ENCODE measurements around the gene RGN. TPM values are rescaled to one million over a fixed set of nuclear protein-coding genes. Genes with fewer than 3 reads are reported as not detected.

Gene RGN
- total RNA-seq (2022): 0.42 TPM in 1 of 2 replicates, not detected in the other
- percentile 27 among the genes with signal in this experiment for Bru-seq, nascent RNA
- percentile 27 among the genes with signal in this experiment for BruChase-seq, experiment 1, labeled RNA remaining after a 6-hour chase
- percentile 29 among the genes with signal in this experiment for BruChase-seq, experiment 2, labeled RNA remaining after a 2-hour chase
- long read RNA-seq: 0 reads

GRCh38 chrX:47078129-47079043 lies at the start of gene RGN:
Gene RGN, plus strand, starts transcription at chrX:47078443. Its CDS starts 2,702 bp downstream, at chrX:47081145.
- TF ChIP-seq, protein P1, sequence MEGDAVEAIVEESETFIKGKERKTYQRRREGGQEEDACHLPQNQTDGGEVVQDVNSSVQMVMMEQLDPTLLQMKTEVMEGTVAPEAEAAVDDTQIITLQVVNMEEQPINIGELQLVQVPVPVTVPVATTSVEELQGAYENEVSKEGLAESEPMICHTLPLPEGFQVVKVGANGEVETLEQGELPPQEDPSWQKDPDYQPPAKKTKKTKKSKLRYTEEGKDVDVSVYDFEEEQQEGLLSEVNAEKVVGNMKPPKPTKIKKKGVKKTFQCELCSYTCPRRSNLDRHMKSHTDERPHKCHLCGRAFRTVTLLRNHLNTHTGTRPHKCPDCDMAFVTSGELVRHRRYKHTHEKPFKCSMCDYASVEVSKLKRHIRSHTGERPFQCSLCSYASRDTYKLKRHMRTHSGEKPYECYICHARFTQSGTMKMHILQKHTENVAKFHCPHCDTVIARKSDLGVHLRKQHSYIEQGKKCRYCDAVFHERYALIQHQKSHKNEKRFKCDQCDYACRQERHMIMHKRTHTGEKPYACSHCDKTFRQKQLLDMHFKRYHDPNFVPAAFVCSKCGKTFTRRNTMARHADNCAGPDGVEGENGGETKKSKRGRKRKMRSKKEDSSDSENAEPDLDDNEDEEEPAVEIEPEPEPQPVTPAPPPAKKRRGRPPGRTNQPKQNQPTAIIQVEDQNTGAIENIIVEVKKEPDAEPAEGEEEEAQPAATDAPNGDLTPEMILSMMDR (IDR thresholded peaks at IDR 0.05; ENCODE audit: unreplicated experiment): no peak
- H3K4me1 Mint-ChIP-seq (ENCODE audit: low read depth, unreplicated experiment): no peaks in the 10 kb centered on the region
- CTCF ChIA-PET: interaction anchor here (0.7 kb wide), 1 partner anchor 11 kb away, joined by 5 read pairs; no protein-coding TSS in a partner anchor
- H3K27ac Mint-ChIP-seq (ENCODE audit: unreplicated experiment): no peak within 1 kb of the TSS
- BruUV-seq (replicated peaks): no TSS peak
- no peaks in the 10 kb centered on the region for H3K9me3 Mint-ChIP-seq (ENCODE audit: low read depth, unreplicated experiment)
- no peaks in the 10 kb centered on the region for H3K27me3 Mint-ChIP-seq (ENCODE audit: unreplicated experiment)
- peak within 1 kb of the TSS; percentile 55 for H3K4me3 Mint-ChIP-seq (ENCODE audit: low read depth, unreplicated experiment)
- intact Hi-C loops (cut with micrococcal nuclease; ENCODE audit: unreplicated experiment): no loop called here
- H3K36me3 Mint-ChIP-seq (ENCODE audit: insufficient read depth, unreplicated experiment): no peaks in the 10 kb centered on the region
- DNase-seq: peak; percentile 14

DNA sequence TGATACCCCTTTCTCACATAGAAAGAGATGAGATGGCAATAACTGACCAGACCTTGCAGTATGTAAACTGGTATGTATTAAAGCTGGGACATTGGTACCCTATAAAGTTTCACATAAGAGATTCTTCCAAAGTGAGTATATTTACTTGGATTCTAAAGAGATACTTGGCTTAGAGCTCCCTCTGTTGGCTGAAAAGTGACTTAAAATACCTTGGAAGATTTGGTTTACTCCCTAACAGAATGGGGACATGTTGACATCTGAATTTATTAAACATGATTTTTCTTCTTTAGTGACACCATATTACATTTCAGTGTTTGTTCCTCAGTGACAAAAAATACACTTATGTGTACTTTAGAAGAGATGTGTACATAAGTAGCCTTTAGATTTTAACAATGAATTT lies 47.9 kb upstream of the RGN start:
- CTCF ChIA-PET: interaction anchor here (0.6 to 2.0 kb wide), 4 partner anchors 11 to 126 kb away, joined by 3 to 16 read pairs (median 4); partner anchors contain the start of genes NDUFB11 and RBM10

GRCh38 chrX:47047989-47048388 lies 30.3 kb upstream of the RGN start:
- no peak for DNase-seq
- no peaks in the 10 kb centered on the region for H3K27me3 Mint-ChIP-seq (ENCODE audit: unreplicated experiment)
- H3K27ac Mint-ChIP-seq (ENCODE audit: unreplicated experiment): no peak overlapping the region
- no peaks in the 10 kb centered on the region for H3K36me3 Mint-ChIP-seq (ENCODE audit: insufficient read depth, unreplicated experiment)
- CTCF ChIA-PET: no interaction called here
- no TSS peak for BruUV-seq (replicated peaks)
- intact Hi-C loops (cut with micrococcal nuclease; ENCODE audit: unreplicated experiment): no loop called here
- H3K4me3 Mint-ChIP-seq (ENCODE audit: low read depth, unreplicated experiment): no peak overlapping the region
- H3K4me1 Mint-ChIP-seq (ENCODE audit: low read depth, unreplicated experiment): no peaks in the 10 kb centered on the region
- TF ChIP-seq, protein P1 (IDR thresholded peaks at IDR 0.05; ENCODE audit: unreplicated experiment): no peak
- no peaks in the 10 kb centered on the region for H3K9me3 Mint-ChIP-seq (ENCODE audit: low read depth, unreplicated experiment)

More for the DNA sequence above, 47.9 kb upstream of the RGN start:
- TF ChIP-seq, protein P1 (IDR thresholded peaks at IDR 0.05; ENCODE audit: unreplicated experiment): no peak
- no peaks in the 10 kb centered on the region for H3K27me3 Mint-ChIP-seq (ENCODE audit: unreplicated experiment)
- no peaks in the 10 kb centered on the region for H3K36me3 Mint-ChIP-seq (ENCODE audit: insufficient read depth, unreplicated experiment)
- H3K27ac Mint-ChIP-seq (ENCODE audit: unreplicated experiment): no peak overlapping the region
- intact Hi-C loops (cut with micrococcal nuclease; ENCODE audit: unreplicated experiment): loop anchor here (1.0 to 10.0 kb wide), 2 partner anchors 127 to 226 kb away; no protein-coding TSS in a partner anchor
- H3K9me3 Mint-ChIP-seq (ENCODE audit: low read depth, unreplicated experiment): no peaks in the 10 kb centered on the region
- no peaks in the 10 kb centered on the region for H3K4me1 Mint-ChIP-seq (ENCODE audit: low read depth, unreplicated experiment)
- no peak overlapping the region for H3K4me3 Mint-ChIP-seq (ENCODE audit: low read depth, unreplicated experiment)
- DNase-seq: peak; percentile 35
- no TSS peak for BruUV-seq (replicated peaks)

DNA sequence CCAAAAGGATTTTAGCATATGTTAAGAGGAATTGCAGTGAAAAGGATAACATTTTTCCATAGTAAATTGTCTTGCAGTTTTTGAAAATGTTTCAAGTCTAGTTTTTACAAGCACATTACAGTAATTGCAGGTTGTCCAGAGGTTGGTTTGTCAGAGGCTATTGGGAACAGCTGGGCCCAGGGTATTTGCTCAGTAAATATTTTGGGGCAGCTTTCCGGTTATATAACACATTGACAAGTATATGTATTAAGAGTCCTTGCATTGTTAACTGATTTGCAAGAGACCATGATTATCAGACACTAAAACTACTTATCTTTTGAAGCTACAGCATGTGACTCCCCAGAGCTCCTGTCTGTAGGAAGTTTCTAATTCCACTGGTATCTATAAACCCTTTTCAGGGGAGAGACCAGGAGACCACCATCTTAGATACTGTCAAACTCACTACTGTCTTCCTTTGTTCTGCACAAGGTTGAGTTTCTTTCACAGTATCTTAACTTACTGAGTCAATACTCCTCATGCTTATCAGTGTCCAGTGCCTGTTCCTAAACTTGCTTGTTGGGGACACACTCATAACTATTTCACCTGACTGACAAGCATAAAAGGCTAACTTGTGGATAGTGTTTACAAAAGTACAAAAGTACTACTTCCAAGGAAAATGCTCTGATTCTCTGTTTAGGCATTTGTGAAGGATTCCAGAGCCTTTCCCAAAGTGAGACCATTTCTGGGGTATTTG lies 18.9 kb upstream of the RGN start:
- CTCF ChIA-PET: no interaction called here
- no peak overlapping the region for H3K4me3 Mint-ChIP-seq (ENCODE audit: low read depth, unreplicated experiment)
- TF ChIP-seq, protein P1 (IDR thresholded peaks at IDR 0.05; ENCODE audit: unreplicated experiment): no peak
- no peaks in the 10 kb centered on the region for H3K36me3 Mint-ChIP-seq (ENCODE audit: insufficient read depth, unreplicated experiment)
- H3K27ac Mint-ChIP-seq (ENCODE audit: unreplicated experiment): no peak overlapping the region
- intact Hi-C loops (cut with micrococcal nuclease; ENCODE audit: unreplicated experiment): no loop called here
- H3K27me3 Mint-ChIP-seq (ENCODE audit: unreplicated experiment): no peaks in the 10 kb centered on the region
- no peaks in the 10 kb centered on the region for H3K9me3 Mint-ChIP-seq (ENCODE audit: low read depth, unreplicated experiment)
- no peak for DNase-seq
- peaks cover 7% of the 10 kb centered on the region for H3K4me1 Mint-ChIP-seq (ENCODE audit: low read depth, unreplicated experiment)
- BruUV-seq (replicated peaks): no TSS peak
